HepG2 (cell line): Measurements from ENCODE around the gene BSG. TPM values are rescaled to one million over a fixed set of nuclear protein-coding genes. Genes with fewer than 3 reads are reported as not detected.

Experiments
- CBX5 ChIP-seq: sonication (generic); formaldehyde crosslinking; IDR thresholded peaks from 2 replicates; pipeline ENCODE4 v1.4.0; 2020; ENCODE audit warnings: missing genetic modification reagents, borderline replicate concordance
- KLF16 ChIP-seq, 2 experiments: sonication (generic) in 1 of 2; formaldehyde crosslinking in 1 of 2; IDR thresholded peaks; 2 replicates each; pipeline versions ENCODE4 v1.6.1 to v1.8.0; 2016 to 2023; ENCODE audit warnings: missing genetic modification reagents in 2 of 2, missing compliant biosample characterization in 1 of 2
- NR3C1 ChIP-seq: sonication (generic); formaldehyde crosslinking; IDR thresholded peaks from 2 replicates; pipeline ENCODE4 v1.4.0; 2020; ENCODE audit warnings: missing genetic modification reagents
- SOX13 ChIP-seq, 3 experiments: fragments of 450-650 bp in 1 of 3; sonication (generic) in 1 of 3; formaldehyde crosslinking in 1 of 3; IDR thresholded peaks in 2 of 3; conservative IDR thresholded peaks in 1 of 3; 2 replicates each; pipeline versions ENCODE4 v1.5.0 to v1.6.1; 2016 to 2020; ENCODE audit warnings: antibody characterized with exemption in 1 of 3, mild to moderate bottlenecking in 1 of 3, missing compliant biosample characterization in 1 of 3, missing genetic modification reagents in 1 of 3, moderate library complexity in 1 of 3
- SRSF1 ChIP-seq: fragments of 200-400 bp; formaldehyde crosslinking; optimal IDR thresholded peaks from 2 replicates; pipeline ENCODE3; 2017; ENCODE audit warnings: mild to moderate bottlenecking, low read depth, low read length, moderate library complexity
- ZBTB39 ChIP-seq: sonication (generic); formaldehyde crosslinking; IDR thresholded peaks from 2 replicates; pipeline ENCODE4 v1.5.0; 2020; ENCODE audit warnings: missing genetic modification reagents
- ZNF205 ChIP-seq: IDR thresholded peaks from 2 replicates; pipeline ENCODE4 v1.6.1; 2018; ENCODE audit warnings: missing biosample characterization, missing genetic modification reagents
- ZNF234 ChIP-seq: sonication (generic); formaldehyde crosslinking; conservative IDR thresholded peaks from 2 replicates; pipeline ENCODE4 v1.5.1; 2020; ENCODE audit warnings: mild to moderate bottlenecking, missing genetic modification reagents
- ZNF780A ChIP-seq: sonication (generic); formaldehyde crosslinking; IDR thresholded peaks from 2 replicates; pipeline ENCODE4 v1.8.0; 2022; ENCODE audit warnings: mild to moderate bottlenecking, missing genetic modification reagents, moderate library complexity
- ZNF879 ChIP-seq: sonication (generic); formaldehyde crosslinking; IDR thresholded peaks from 2 replicates; pipeline ENCODE4 v1.8.1; 2023; ENCODE audit warnings: missing genetic modification reagents
- ZSCAN12 ChIP-seq: sonication (generic); formaldehyde crosslinking; IDR thresholded peaks from 2 replicates; pipeline ENCODE4 v1.9.0; 2021; ENCODE audit warnings: mild to moderate bottlenecking, missing genetic modification reagents
- polyA plus RNA-seq, 8 experiments: library from polyadenylated mRNA; depleted of rRNA in 3 of 8; stranded (reverse) in 7 of 8; unstranded in 1 of 8; fragments of >200 nt; fragmentation: Illumina TruSeq in 4 of 8; extraction: Trizol in 4 of 8; gene quantifications; 2 replicates each; pipeline versions ENCODE4 v1.2.1 to v1.2.3, GENCODE V29; 2011 to 2016; ENCODE audit warnings: low read depth in 4 of 8, missing spikeins in 1 of 8, mixed read lengths in 1 of 8; ENCODE audit not compliant: insufficient read depth in 1 of 8
- total RNA-seq, 5 experiments: library from RNA; depleted of rRNA; stranded (reverse); fragments of >200 nt; fragmentation: Illumina TruSeq; extraction: Trizol; gene quantifications; 2 replicates each; pipeline ENCODE4 v1.2.3, GENCODE V29; 2016; ENCODE audit warnings: low read depth in 1 of 5
- TF ChIP-seq, protein P1 (sequence below): sonication (generic); formaldehyde crosslinking; IDR thresholded peaks from 2 replicates; pipeline ENCODE4 v1.4.0; 2020; ENCODE audit warnings: mild to moderate bottlenecking, missing genetic modification reagents
- TF ChIP-seq, protein P2 (sequence below), 2 experiments: fragments of 450-650 bp in 1 of 2; sonication (generic) in 1 of 2; formaldehyde crosslinking in 1 of 2; IDR thresholded peaks; 2 replicates each; pipeline versions ENCODE4 v1.6.1 to v1.8.0; 2016 to 2022; ENCODE audit warnings: antibody characterized with exemption in 1 of 2, mild to moderate bottlenecking in 1 of 2, missing genetic modification reagents in 1 of 2

The BSG gene
- total and polyA plus RNA-seq, 2 of the 13 experiments (the other 11 are each of a cell fraction or from before 2014, with no cell fraction given) = 309 to 754 TPM

- no peak for TF ChIP-seq ZNF879 (CRISPR knock-in tag)
- TF ChIP-seq SRSF1 = no peak
- no peak for TF ChIP-seq ZNF234 (CRISPR knock-in tag)
- TF ChIP-seq ZNF780A (CRISPR knock-in tag) = no peak
- TF ChIP-seq, protein P1, sequence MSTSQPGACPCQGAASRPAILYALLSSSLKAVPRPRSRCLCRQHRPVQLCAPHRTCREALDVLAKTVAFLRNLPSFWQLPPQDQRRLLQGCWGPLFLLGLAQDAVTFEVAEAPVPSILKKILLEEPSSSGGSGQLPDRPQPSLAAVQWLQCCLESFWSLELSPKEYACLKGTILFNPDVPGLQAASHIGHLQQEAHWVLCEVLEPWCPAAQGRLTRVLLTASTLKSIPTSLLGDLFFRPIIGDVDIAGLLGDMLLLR (CRISPR knock-in tag) = no peak; the same call in 1 of the 2 replicates
- TF ChIP-seq, protein P2, sequence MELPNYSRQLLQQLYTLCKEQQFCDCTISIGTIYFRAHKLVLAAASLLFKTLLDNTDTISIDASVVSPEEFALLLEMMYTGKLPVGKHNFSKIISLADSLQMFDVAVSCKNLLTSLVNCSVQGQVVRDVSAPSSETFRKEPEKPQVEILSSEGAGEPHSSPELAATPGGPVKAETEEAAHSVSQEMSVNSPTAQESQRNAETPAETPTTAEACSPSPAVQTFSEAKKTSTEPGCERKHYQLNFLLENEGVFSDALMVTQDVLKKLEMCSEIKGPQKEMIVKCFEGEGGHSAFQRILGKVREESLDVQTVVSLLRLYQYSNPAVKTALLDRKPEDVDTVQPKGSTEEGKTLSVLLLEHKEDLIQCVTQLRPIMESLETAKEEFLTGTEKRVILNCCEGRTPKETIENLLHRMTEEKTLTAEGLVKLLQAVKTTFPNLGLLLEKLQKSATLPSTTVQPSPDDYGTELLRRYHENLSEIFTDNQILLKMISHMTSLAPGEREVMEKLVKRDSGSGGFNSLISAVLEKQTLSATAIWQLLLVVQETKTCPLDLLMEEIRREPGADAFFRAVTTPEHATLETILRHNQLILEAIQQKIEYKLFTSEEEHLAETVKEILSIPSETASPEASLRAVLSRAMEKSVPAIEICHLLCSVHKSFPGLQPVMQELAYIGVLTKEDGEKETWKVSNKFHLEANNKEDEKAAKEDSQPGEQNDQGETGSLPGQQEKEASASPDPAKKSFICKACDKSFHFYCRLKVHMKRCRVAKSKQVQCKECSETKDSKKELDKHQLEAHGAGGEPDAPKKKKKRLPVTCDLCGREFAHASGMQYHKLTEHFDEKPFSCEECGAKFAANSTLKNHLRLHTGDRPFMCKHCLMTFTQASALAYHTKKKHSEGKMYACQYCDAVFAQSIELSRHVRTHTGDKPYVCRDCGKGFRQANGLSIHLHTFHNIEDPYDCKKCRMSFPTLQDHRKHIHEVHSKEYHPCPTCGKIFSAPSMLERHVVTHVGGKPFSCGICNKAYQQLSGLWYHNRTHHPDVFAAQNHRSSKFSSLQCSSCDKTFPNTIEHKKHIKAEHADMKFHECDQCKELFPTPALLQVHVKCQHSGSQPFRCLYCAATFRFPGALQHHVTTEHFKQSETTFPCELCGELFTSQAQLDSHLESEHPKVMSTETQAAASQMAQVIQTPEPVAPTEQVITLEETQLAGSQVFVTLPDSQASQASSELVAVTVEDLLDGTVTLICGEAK (IDR thresholded peaks at IDR 0.05) = no peak
- TF ChIP-seq, protein P2 (CRISPR knock-in tag; IDR thresholded peaks at IDR 0.05) = peak; percentile 20; the same call in 1 of the 2 replicates
- peak in 1 of 2 experiments; percentile 50; a peak in 2 of 4 replicates for TF ChIP-seq KLF16 (CRISPR knock-in tag; IDR thresholded peaks at IDR 0.05)
- TF ChIP-seq NR3C1 (CRISPR knock-in tag) = no peak
- no peak for TF ChIP-seq ZBTB39 (CRISPR knock-in tag)
- TF ChIP-seq ZNF205 = no peak
- TF ChIP-seq ZSCAN12 = no peak; the same call in 1 of the 2 replicates
- TF ChIP-seq CBX5 (CRISPR knock-in tag) = no peak
- no peak for TF ChIP-seq SOX13 (IDR thresholded peaks at IDR 0.05)
- no peak for TF ChIP-seq SOX13 (CRISPR knock-in tag; conservative IDR thresholded peaks at IDR 0.05 in 1 of 2, IDR thresholded peaks at IDR 0.05 in 1 of 2)
Observed at GRCh38 chr19:572140-572742, at the start of gene BSG (continued).
